Activated CD4-positive, CD25-positive, alpha-beta regulatory T cell treated with anti-CD3 and anti-CD28 coated beads, Interleukin-2, amount 50 U/mL, for 24 hours (primary cell): ENCODE measurements around the gene ATAD3C.
"Not testable (repeated sequence)": the region's sequence is repeated elsewhere in the genome, so short reads cannot be mapped to it uniquely, and the experiment has no call there.

Source experiments
- ATAC-seq, 2 donors: fragments of 150-1000 bp; cut with Tn5 transposase; one replicate each; pipeline ENCODE4 v1.10.0; 2021; ENCODE audit warnings: mild to moderate bottlenecking in 1 of 2, moderate library complexity in 1 of 2

Gene ATAD3C

DNA sequence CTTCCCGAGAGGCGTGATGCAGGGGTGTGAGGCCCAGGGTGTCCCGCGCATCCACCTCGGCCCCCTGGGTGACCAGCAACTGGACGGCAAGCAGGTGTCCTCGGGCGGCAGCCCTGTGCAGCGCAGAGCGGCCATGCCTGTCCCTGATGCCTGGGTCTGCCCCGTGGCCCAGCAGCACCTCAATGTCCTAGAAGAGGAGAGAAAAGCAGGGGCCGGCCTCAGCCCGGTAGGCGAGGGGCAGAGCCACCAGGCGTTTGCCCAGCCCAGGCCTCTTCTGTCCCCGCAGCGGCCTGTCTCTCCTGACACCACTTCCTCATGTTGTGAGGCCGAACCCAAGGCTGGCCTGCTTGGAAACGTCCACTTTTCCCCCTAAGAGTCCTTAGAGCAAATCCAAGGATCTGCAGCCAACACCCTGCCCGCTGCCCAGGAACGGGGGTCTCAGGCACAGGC lies 30.1 kb upstream of the ATAD3C start:
- ATAC-seq = no peak

DNA sequence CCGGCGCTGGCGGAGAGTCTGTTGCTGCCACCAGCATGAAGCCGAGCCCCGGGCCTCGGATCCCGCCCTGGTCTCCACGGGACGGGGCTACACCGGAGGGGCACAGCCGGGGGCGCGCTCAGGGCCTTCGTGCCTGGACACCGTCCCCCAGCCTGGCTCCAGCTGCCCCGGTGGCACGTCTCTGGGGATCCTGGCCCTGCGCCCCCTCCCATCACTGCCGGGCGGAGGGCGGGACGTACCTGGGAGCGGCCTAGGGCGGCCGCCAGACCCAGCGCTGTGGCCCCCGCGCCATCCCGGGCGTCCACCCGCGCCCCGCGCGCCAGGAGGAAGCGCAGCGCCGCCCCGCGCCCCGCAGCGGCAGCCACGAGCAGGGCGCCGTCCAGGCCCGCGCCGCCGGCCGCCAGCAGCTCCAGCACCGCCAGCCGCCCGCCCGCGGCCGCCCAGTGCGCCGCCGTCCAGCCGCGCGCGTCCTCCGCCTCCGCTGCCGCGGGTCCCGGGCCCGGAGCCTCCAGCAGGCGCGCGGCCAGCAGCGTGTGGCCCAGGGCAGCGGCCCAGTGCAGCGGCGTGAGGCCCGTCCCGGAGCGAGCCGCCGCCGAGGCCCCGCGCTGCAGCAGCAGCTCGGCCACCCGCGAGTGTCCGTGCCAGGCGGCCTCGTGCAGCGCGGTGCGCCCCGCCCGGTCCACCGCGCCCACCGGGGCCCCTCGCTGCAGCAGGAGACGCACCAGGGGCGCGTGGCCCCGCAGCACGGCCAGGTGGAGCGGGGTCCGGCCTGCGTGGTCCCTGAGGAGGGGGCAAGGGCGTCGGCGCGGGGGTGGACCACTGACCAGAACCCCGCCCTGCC lies 29.5 kb upstream of the ATAD3C start:
- ATAC-seq = peak; percentile 17 to 49

DNA sequence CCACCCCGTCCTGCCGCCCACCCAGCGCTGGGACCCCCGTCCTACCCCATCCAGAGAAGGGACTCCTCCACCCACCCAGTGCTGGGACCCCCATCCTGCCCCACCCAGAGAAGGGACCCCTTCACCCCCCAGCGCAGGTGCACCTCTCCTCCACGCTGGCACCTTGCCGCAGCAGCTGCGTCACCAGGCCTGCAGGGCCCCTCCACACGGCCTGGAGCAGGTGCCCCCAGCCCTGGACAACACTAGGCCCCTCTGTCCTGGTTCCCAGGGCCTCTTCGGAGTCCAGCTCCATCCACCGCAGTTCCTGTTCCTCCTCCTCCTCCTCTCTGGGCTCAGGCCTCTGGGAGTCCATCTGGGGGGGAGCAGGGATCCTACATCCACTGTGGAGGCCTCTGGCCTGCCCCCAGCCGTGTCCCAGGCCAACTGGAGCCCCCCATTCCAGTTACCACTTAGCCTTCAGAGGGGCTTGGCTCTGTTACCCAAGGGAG lies 28.8 kb upstream of the ATAD3C start:
- ATAC-seq = no peak

DNA sequence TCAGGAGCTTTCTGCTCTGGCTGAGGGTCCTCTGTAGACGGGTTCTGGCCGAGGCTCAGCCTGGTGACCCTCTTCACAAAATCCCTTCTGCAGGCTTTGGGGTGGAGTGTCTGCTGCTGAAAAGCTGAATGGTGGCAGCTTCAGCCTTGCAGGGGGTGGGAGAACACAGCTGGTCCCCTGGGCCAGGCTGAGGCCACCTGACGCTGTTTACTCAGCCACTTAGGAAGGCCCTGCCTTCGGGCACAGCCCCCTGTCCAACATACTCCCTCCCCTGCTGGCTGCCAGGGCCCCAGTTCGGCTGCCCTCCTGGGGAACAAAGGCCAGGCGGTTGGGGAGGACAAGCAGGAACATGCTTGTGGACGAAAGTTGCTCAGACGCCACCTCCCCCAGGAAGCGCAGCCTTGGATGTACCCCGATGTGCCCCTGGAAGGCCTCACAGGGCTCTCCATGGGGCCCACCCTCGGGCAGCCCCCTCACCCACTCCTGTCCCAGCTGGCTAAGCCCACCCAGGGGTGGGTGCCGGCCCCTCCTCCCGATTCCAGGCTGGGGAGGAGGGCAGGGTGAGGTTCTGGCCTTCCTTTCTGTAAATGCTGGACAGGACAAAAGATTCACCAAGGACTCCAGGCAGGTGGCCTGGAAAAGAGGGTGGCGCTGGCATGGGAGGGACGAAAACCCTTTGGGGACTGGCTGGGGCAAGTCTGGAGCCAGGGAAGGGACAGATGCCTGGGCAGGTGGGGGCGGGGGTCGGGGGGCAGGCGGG lies 28.2 kb upstream of the ATAD3C start, which contains the start of gene ANKRD65:
Gene ANKRD65, minus strand, starts transcription at position 130 of the 760 bp plus-strand sequence. CDS start 271 bp downstream, outside the sequence.
- no peak for ATAC-seq

DNA sequence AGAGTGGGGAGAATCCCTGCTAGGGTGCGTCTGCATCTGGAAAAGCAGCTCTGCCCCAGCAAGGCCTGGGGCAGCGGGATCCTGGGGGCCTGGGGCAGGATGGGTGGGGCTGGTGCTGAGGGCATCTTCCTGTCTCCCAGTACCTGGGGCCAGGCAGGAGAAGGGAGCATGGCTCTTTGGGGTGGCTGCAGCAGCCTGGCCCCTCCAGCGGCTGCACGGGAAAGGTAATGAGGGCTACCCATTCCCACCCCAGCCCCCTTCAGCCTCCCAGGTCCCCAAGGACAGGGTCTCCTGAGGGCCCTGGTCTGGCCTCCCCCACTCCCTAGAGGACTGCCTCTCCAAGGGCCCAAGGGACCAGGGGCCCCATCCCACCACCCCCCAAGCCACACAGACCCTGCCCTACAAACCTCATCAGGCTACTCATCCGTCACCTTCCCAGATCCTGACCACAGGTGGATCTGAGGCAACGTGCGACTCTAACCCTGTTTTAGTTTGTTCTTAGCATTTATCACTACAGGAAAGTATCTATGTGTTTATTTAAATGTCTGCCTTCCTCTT lies 27.5 kb upstream of the ATAD3C start:
- ATAC-seq = no peak

DNA sequence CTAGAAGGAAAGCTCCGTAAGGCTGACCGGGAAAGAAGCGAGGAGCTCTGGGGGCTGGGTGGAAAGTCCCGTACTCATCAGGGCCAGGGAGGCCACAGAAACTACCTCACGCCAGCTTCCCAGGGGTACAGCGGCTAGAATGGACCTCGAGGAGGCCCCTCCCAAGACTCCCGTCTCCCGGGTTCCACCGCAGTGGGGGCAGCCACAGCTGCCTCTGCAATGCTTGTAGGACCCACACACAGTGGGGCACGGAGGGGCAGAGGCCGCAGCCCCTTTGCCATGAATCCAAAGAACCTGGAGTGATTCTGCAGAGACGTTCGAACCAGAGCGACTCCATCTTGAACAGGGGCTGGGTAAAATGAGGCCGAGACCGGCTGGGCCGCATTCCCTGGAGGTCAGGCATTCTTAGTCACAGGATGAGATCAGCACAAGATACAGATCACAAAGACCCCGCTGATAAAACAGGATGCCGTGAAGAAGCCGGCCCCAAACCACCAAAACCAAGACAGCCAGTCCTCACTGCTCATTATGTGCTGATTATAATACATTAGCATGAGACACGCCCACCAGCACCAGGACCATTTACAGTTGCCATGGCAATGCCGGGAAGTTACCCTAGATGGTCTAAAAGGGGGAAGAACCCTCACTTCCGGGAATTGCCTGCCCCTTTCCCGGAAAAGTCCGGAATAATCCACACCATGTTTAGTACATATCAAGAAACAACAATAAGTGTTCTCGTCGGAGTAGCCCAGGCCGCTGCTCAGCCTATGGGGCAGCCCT lies 26.8 kb upstream of the ATAD3C start:
- no peak for ATAC-seq

DNA sequence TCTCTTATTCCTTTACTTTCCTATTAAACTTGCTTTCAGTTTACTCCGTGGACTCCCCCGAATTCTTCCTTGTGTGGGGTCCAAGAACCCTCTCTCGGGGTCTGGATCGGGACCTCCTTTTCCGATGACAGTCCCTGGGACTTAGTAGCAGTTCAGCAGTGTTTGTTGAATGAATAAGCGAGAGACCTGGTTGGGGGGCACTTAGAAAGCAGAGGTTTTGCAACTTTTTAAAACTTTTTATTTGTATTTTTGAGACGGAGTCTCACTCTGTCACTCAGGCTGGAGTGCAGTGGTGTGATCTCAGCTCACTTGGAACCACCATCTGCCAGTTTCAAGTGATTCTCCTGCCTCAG lies 26.3 kb upstream of the ATAD3C start:
- ATAC-seq = no peak

DNA sequence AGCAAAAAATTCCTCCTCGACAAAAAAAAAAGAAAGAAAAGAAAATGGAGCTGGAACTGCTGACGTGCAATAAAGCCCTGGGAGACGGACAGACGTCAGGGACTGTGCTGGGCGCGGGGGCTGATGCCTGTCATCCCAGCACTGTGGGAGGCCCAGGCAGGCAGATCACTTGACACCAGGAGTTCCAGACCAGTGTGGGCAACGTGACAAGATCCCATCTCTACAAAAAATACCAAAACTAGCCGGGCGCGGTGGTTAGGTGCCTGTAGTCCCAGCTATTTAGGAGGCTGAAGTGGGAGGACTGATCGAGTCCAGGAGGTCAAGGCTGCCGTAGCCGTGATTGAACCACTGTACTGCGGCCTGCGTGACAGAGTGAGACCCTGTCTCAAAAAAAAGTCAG lies 24.8 kb upstream of the ATAD3C start:
- no peak for ATAC-seq

DNA sequence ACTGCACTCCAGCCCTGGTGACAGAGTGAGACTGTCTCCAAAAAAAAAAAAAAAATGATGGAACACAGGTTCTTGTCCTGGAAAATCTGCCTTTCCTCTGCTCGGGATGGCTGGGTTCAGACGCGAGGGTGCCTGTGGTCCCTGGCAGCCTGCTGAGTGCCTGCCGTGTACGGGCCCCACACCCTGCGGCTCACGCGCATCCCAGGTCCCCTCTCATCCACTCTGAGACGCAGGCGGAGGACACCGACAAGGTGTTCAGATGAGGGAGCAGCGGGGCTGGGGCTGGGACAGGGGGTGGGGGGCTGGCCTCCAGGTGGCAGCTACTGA lies 24.1 kb upstream of the ATAD3C start:
- no peak for ATAC-seq

DNA sequence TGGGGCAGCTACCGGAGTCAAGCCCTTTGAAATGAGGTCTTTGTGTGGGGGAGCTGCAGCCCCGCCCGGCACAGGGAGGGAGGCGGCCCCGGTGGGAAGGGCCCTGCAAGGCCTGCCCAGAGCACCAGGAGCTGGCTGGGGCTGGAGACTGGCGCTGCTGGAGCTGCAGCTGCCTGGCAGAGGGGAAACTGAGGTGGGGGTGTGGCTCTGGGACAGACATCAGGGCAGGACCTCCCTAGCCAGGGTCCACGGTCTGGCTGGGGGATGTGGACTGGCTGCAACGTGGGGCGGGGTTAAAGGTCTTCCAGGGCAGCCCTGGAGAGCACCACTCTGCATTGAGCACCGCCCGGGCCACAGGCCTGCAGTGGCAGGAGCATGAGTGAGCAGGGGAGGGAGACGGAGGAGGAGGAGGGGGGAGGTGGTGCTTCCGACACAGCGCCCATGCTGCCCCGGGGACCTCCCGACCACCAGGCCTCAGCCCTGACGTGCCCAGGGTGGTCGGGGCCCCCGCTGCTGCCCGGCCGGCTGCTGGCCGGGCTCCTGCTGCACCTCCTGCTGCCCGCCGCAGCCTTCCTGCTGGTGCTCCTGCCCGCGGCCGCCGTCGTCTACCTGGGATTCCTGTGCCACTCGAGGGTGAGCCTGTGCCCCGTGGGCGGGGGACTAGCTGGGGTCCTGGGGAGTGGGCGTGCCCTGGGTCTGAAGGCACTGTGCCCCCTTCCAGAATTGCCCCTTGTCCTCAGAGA lies 23.6 kb upstream of the ATAD3C start:
- ATAC-seq = no peak

DNA sequence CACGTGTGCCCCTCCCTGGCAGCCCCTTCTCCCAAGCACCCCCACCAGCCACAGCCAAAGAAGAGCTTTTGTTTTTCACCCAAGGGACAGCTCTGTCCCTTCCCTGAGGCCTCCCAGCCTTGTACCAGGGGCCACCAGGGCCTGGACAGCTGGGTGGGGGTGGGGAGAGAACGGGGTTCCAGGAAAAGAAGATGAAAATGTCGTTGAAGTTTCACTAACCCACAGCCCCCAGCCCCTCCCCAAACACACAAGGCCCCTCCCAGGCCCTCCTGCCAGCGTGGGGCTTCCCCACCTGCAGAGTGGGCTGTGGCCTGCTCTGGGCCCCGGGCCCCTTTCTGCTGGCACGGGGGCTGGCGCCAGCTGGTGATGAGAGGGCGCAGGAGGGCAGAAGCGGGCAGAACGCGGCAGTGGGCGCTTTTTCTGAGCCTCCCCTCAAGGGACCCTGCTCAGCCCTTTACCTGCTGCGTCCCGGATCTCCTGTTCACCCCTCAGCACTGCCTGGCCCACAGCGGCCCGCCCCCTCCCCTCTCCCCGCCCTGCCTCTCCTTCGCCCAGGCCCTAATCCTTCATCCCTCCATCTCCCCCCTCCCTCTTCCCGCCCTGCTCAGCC lies 22.9 kb upstream of the ATAD3C start:
- ATAC-seq = no peak

DNA sequence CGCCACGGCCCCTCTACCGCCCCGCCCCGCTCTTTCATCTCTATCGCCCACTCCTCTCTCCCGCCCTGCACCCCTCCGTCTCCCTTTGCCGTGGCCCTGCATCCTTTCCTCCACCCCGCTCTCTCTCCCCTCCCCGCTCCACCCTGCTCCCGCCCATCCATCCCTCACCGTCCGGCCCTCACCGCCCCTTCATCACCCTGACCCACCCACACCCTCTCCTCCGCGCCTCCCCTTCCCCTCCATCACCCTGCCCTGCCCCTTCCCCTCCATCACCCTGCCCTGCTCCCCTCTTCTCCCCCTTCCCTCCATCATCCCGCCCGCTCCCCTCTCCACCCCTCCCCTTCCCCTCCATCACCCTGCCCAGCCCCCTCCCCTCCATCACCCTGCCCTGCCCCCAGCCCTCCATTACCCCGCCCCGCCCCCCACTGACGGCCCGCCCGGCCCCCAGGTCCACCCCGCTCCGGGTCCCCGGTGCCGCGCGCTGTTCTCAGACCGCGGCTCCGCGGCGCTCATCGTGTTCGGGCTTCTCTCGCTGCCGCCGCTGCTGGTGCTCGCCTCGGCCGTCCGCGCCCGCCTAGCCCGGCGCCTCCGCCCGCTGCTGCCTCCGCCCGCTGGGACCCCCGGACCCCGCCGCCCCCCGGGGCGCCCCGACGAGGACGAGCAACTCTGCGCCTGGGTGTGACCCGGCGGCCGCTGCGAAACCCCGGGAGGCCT lies 22.2 kb upstream of the ATAD3C start:
- ATAC-seq = peak in 1 of 2 donors; percentile 10

DNA sequence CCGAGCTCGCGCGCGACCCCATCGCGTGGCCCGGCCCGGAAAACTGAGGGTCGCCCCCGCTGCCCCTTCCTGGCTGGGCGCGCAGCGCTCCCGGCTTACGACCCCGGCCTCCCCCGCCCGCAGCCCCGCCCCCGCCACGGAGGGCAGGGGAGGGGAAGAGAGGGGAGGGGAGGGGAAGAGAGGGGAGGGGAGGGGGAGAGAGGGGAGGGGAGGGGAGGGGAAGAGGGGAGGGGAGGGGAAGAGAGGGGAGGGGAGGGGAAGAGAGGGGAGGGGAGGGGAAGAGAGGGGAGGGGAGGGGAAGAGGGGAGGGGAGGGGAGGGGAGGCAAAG lies 21.7 kb upstream of the ATAD3C start:
- ATAC-seq = no peak

DNA sequence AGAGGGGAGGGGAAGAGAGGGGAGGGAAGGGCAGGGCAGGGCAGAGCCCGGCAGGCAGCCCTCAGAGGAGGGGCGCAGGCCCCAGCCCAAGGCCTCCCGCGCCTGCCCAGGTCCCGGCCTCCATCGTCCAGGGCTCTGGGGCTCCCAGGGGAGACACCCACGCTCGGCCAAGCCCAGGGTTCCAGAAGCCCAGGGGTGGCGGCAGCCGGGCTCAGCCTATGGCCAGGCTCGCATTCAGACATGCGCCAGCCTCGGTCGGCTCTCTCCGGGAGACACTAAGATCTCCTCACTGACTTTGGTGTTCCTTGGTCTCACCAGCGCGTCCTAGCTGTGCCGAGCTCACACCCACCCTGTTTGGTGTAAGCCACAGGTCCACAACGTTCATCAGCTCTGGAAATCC lies 21.3 kb upstream of the ATAD3C start:
- no peak for ATAC-seq

DNA sequence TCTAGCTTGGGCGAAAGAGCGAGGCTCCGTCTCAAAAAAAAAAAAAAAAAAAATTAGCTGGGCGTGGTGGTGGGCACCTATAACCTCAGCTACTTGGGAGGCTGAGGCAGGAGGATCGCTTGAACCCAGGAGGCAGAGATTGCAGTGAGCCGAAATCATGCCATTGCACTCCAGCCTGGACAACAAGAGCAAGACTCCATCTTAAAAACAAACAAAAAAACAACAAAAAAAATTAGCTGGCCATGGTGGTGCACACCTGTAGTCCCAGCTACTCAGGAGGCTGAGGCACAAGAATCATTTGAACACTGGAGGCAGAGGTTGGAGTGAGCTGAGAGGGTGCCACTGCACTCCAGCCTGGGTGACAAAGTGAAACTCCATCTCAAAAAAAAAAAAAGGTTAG lies 20.5 kb upstream of the ATAD3C start:
- not testable (repeated sequence) for ATAC-seq

DNA sequence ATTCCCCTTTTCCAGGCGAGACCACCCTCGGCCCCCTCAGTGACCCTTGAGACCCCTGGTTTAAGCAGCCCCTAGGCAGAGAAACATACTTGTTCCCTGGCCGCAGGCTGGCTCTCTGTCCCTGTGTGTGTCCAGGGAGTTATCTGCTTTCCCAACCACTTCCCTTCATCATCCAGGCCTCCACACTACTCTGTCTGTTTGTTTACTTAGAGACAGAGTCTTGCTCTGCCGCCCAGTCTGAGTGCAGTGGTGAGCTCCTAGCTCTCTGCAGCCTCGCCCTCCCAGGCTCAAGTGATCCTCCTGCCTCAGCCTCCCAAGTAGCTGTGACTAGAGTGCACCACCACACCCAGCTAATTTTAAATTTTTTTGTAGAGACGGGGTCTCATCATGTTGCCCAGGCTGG lies 19.8 kb upstream of the ATAD3C start:
- ATAC-seq = no peak

DNA sequence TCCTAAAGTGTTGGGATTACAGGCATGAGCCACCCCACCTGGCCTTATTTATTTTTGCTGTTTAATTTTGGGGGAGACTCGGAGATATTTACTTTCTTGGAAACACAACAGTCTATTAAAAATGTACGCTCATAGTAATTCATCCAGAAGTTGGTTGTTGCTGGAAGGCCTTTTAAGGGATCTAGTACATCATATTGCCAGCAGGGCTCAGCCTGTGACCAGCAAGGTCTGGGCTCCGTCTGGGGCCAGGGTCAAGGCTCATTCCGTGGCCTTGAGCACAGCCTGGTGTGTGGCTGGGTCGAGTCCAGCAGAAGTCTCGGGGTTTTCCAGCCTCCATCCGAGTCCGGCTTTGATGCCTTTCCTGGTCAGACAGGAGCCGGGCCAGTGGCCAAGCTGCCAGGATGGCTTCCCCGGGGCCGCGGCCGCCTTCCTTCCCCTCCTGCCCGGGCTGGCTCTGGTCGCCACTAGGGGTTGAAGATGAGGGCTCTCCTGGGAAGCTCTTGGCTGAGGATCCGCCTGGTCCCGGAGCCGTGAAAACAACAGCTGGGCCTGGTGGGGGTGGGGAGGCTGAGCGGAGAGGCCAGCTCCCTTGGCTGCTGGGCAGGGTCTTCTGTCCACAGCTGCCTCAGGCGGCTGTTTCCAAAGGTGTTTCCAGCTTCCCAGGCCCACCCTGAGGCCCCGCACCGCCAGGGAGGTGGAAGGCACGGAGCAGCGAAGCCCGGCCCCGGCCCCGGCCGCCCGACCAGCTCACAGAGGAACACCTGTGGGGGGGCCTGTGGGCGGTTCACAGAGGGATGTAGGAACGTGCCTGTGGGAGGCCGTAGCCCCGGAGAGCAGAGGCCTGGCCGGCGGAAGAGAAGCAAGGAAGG lies 19.1 kb upstream of the ATAD3C start:
- no peak for ATAC-seq

DNA sequence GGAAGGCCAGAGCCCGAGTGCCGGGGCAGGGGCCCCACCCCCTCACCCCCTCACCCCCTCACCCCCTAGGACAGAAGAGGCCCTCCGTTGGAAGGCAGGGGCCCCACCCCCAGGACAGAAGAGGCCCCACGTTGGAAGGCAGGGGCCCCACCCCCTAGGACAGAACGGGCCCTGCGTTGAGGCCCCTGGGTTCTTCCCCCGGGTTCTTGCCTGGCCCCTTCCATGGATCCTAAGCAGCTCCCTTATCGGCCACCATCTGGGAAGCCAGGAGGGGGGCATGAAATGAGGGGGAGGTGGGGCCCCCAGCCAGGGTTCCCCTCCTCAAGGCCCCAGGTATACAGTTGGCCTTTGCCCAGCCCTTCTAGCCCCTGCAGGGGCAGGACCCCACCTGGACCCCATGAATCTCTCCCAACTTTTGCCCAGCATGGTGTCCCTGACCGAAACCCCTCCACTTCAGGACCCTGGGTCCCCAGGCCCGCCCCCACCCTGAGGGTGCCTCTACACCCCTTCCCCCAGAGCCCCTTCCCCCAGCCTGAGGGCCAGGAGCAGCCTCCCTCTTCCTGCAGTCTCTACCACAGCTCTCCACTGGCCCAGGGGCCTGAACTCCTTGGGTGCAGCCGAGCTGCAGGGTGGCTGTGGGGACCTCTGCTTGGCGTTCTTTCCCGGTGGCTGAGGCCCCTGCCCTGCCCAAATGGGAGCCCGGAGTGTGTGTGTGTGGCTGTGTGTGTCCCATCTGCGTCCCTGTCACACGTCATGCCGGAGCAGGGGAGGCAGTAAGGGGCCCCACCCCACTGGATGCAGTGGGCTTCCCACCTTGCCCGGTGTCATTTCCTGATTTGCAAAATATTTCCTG lies 18.3 kb upstream of the ATAD3C start:
- ATAC-seq = no peak

DNA sequence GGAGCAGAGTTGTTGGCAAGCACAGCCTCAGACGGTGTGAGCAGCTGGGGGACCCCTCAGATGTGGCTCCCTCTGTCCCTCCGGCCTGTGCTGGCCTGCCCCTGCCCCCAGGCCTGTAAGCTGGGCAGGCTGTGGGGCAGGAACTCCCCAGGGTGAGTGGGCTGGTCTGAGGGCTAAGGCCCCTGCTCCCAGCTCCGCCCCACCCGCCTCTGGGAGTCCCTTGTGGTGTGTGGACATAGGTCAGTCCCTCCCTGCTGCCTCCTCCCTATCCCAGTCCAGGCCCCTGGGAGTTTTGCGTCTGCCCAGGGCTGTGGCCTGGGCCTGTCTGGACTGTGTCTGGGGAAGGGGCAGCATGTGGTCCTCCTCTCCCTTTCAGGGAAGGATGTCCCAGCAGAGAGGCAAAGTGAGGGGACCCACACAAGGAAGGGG lies 17.6 kb upstream of the ATAD3C start:
- no peak for ATAC-seq
